ENCODE results near the gene CALHM6. TPM values are rescaled to one million over a fixed set of nuclear protein-coding genes. Genes with fewer than 3 reads are reported as not detected.

The CALHM6 gene
- total and polyA plus RNA-seq, 11 donors: 0.37 to 52.4 (median 1.0) TPM; not detected in 1

DNA sequence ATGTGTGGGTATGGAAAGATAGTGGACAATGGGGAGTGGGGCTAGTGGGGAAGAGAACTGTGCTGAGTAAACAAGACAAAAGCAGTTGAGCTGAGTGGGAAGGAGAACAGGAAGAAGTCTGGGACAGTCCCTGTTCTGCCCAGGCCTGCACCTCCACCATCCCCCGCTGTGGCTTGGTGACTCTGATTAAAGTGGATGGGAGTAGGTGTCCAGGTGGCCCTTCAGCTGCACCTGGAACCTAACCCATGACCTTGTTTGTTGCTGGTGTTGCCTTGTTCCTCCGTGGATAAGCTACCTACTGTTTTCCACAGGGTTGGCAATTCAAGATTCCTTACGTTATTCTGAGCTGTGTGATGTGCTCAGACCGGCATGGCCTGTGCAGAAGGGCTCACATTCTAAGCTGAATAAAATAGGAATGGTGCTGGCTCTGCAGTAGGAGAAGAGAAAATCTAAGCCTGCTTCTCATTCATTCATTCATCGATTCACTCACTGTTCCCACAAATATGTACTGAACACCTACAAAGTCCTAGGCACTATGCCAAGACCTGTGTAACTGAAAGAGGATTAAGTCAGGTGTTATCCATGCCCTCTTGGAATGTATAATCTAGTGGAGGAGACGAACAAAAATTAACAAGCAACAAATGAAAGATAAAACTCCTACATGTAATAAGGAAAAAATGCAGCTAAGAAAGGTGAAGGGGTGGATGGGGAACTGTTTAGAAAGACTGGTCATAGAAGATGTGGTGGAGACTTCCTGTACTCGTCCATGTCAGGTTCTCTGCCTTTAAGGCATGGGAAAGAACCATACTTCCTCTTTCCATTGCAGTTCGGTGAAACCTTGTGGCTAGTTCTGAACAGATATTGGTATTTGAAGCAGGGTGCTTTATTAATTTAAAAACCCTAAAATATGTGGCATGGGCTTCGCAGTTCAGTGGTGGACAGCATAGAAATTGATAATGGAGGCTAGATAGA is 10.1 kb upstream of the CALHM6 start:
- Histone ChIP-seq H3K27ac (peak overlapping the region in 1 of 12 donors; percentile 28), H3K4me1 (peaks cover 0 to 59% (median 0%) of the 10 kb centered on the region in 12 donors), H3K4me3 (no peak overlapping the region), H3K9me3 (no peaks in the 10 kb centered on the region), H3K36me3 (no peaks in the 10 kb centered on the region), H3K27me3 (no peaks in the 10 kb centered on the region)
- 78 to 85% (median 79%) methylated on average over 9 of the region's 9 CpGs for WGBS, 4 donors
- DNase-seq (no peak), ATAC-seq (peak in 1 of 4 donors; percentile 61)
- intact Hi-C loops (cut with DNase I): loop anchor here in 2 of 10 donors (10.0 kb wide), 2 partner anchors 146 to 166 kb away; no protein-coding TSS in a partner anchor
- no peak for TF ChIP-seq POLR2A (IDR thresholded peaks at IDR 0.05)
- TF ChIP-seq, protein P1, sequence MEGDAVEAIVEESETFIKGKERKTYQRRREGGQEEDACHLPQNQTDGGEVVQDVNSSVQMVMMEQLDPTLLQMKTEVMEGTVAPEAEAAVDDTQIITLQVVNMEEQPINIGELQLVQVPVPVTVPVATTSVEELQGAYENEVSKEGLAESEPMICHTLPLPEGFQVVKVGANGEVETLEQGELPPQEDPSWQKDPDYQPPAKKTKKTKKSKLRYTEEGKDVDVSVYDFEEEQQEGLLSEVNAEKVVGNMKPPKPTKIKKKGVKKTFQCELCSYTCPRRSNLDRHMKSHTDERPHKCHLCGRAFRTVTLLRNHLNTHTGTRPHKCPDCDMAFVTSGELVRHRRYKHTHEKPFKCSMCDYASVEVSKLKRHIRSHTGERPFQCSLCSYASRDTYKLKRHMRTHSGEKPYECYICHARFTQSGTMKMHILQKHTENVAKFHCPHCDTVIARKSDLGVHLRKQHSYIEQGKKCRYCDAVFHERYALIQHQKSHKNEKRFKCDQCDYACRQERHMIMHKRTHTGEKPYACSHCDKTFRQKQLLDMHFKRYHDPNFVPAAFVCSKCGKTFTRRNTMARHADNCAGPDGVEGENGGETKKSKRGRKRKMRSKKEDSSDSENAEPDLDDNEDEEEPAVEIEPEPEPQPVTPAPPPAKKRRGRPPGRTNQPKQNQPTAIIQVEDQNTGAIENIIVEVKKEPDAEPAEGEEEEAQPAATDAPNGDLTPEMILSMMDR (IDR thresholded peaks at IDR 0.05): no peak

DNA sequence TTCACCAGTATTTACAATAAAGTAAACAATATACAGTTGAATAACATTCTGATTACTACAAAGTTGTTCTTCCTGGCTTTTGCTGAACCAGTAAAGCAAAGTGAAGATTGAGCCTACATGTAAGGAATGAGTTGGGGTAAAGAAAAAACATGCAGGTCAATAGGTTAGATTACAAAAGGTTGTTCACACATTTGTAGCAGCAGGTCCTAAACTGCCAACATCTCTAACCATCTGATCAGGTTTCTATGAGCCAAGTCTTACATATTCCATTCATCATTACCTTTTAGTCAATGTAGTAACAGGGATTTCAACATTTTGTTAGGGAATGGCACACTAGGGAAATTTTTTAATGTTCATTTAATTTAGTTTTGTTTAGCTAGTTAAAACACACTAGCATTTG is 9.3 kb upstream of the CALHM6 start:
- H3K4me1 ChIP-seq: peaks cover 0 to 59% (median 0%) of the 10 kb centered on the region in 12 donors
- TF ChIP-seq, protein P1 (IDR thresholded peaks at IDR 0.05): no peak
- no peak for TF ChIP-seq POLR2A (IDR thresholded peaks at IDR 0.05)

DNA sequence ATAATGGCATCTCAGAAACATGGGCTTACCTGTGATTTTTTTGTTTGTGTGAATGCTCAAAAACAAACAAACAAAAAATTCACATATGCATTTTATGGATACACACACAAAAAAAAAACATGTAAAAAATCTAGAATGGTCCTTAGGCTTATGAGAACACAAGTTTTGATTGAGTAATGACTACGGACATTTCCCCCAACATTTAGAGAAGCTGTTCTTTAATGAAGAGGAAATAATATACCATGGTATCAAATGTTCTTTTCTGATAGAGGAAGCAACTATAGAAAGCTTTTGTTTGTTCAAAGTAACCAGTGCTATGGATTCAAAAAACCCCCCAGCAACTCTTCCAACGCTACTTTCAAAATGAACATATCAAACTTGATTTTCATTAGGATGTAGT is 8.6 kb upstream of the CALHM6 start:
- no peak overlapping the region for H3K4me3 ChIP-seq
- TF ChIP-seq, protein P1 (IDR thresholded peaks at IDR 0.05): no peak
- no peak for TF ChIP-seq POLR2A (IDR thresholded peaks at IDR 0.05)
- H3K9me3 ChIP-seq: no peaks in the 10 kb centered on the region
- WGBS, 4 donors: 89 to 94% (median 91%) methylated on average over 2 of the region's 2 CpGs
- no peak for ATAC-seq
- H3K27me3 ChIP-seq: no peaks in the 10 kb centered on the region
- H3K36me3 ChIP-seq: no peaks in the 10 kb centered on the region
- no peak for DNase-seq
- H3K27ac ChIP-seq: no peak overlapping the region
- intact Hi-C loops (cut with DNase I): loop anchor here in 2 of 10 donors (10.0 kb wide), 2 partner anchors 148 to 168 kb away; no protein-coding TSS in a partner anchor
- peaks cover 0 to 58% (median 0%) of the 10 kb centered on the region in 12 donors for H3K4me1 ChIP-seq

More for the DNA sequence above, 9.3 kb upstream of the CALHM6 start:
- Histone ChIP-seq H3K27ac (peak overlapping the region in 1 of 12 donors; percentile 28), H3K4me3 (no peak overlapping the region), H3K36me3 (no peaks in the 10 kb centered on the region), H3K9me3 (no peaks in the 10 kb centered on the region), H3K27me3 (no peaks in the 10 kb centered on the region)
- ATAC-seq (no peak), DNase-seq (no peak)
- intact Hi-C loops (cut with DNase I): loop anchor here in 2 of 10 donors (10.0 kb wide), 2 partner anchors 147 to 167 kb away; no protein-coding TSS in a partner anchor

DNA sequence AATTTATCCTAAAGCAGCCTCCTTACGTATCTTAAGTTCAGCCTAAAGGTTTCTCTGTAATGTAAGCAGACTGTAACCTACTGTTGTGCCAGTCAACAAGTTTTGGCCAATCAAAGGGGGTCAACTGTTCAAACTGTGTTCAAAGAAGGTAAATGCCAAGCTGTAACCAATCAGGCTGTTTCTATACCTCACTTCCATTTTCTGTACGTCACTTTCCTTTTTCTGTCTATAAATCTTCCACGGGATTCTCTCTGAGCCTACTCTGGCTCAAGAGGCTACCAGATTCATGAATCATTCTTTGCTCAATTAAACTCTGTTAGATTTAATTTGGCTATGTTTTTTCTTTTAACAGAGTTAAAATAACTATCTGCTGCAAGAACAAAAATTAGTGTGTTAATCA is 5.1 kb upstream of the CALHM6 start:
- Histone ChIP-seq H3K4me3 (no peak overlapping the region), H3K4me1 (peaks cover 0 to 37% (median 0%) of the 10 kb centered on the region in 12 donors), H3K27ac (peak overlapping the region in 1 of 12 donors; percentile 77), H3K36me3 (no peaks in the 10 kb centered on the region), H3K9me3 (no peaks in the 10 kb centered on the region), H3K27me3 (no peaks in the 10 kb centered on the region)
- no peak for ATAC-seq
- TF ChIP-seq POLR2A (IDR thresholded peaks at IDR 0.05): no peak
- TF ChIP-seq, protein P1 (IDR thresholded peaks at IDR 0.05): no peak
- intact Hi-C loops (cut with DNase I): loop anchor here in 2 of 10 donors (10.0 kb wide), 2 partner anchors 151 to 171 kb away; no protein-coding TSS in a partner anchor
- DNase-seq: no peak
- 93 to 95% (median 94%) methylated on average over 3 of the region's 3 CpGs for WGBS, 4 donors

Measured in heart left ventricle (tissue), 16 donors.